Gastroesophageal sphincter (tissue), 3 donors: ENCODE measurements around the gene JCAD.

Experiments
- CTCF ChIP-seq, 4 experiments: fragments of 200-600 bp in 2 of 4; fragments of 450-650 bp in 2 of 4; sonication (generic) in 1 of 4; IDR thresholded peaks; one replicate each; pipeline ENCODE4 v1.5.1; 2017 to 2019; ENCODE audit warnings: antibody characterized with exemption in 4 of 4, mild to moderate bottlenecking in 2 of 4, moderate library complexity in 2 of 4
- POLR2AphosphoS5 ChIP-seq: sonication (generic); formaldehyde crosslinking; IDR thresholded peaks from one replicate; pipeline ENCODE4 v1.6.1; 2017; ENCODE audit warnings: antibody characterized with exemption

- TF ChIP-seq POLR2AphosphoS5 (no peak), CTCF (IDR thresholded peaks at IDR 0.05) (no peak)
These were observed 3.1 kb downstream of the JCAD start for GRCh38 chr10:30056281-30056680.
